Suprapubic skin (tissue), 3 donors: ENCODE data around the gene CBX6.

Source experiments
- EP300 ChIP-seq: sonication (generic); formaldehyde crosslinking; IDR thresholded peaks from one replicate; pipeline ENCODE4 v1.6.1; 2017; ENCODE audit warnings: antibody characterized with exemption
- POLR2A ChIP-seq, 2 donors: fragments of 450-650 bp; IDR thresholded peaks; one replicate each; pipeline ENCODE4 v1.6.1; 2017; ENCODE audit warnings: antibody characterized with exemption in 2 of 2, mild to moderate bottlenecking in 2 of 2, moderate library complexity in 2 of 2
- TF ChIP-seq, protein P1 (sequence below), 2 donors: fragments of 200-600 bp in 1 of 2; fragments of 450-650 bp in 1 of 2; sonication (generic) in 1 of 2; IDR thresholded peaks; one replicate each; pipeline ENCODE4 v1.5.1; 2016 to 2019; ENCODE audit warnings: antibody characterized with exemption in 2 of 2, mild to moderate bottlenecking in 1 of 2, moderate library complexity in 1 of 2

DNA sequence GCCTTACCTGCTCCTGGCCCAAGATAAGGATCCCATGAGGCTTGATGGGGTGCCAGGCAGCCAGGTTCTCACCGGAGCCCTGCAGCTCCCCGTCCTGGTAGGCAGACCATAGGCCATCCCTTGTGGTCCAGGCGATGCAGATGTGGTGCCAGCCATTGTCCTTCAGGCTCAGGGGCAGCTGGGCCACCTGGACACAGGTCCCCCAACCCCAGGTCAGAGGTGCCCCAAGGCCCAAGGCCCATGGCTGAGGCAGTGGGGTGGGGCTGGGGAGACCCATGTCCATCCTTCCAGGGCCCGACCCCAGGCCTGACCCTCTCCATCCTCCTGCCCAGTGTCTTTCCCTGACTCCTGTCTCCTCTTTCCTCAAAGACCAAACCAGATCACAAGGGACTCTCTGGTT is 48.9 kb downstream of the CBX6 start:
- TF ChIP-seq POLR2A (IDR thresholded peaks at IDR 0.05), result no peak
- TF ChIP-seq, protein P1, sequence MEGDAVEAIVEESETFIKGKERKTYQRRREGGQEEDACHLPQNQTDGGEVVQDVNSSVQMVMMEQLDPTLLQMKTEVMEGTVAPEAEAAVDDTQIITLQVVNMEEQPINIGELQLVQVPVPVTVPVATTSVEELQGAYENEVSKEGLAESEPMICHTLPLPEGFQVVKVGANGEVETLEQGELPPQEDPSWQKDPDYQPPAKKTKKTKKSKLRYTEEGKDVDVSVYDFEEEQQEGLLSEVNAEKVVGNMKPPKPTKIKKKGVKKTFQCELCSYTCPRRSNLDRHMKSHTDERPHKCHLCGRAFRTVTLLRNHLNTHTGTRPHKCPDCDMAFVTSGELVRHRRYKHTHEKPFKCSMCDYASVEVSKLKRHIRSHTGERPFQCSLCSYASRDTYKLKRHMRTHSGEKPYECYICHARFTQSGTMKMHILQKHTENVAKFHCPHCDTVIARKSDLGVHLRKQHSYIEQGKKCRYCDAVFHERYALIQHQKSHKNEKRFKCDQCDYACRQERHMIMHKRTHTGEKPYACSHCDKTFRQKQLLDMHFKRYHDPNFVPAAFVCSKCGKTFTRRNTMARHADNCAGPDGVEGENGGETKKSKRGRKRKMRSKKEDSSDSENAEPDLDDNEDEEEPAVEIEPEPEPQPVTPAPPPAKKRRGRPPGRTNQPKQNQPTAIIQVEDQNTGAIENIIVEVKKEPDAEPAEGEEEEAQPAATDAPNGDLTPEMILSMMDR (IDR thresholded peaks at IDR 0.05), result no peak
- no peak for TF ChIP-seq EP300
